Peyer's patch (tissue), 4 donors: ENCODE results near the gene CRACR2B. TPM values are rescaled to one million over a fixed set of nuclear protein-coding genes. Genes with fewer than 3 reads are reported as not detected.

ENCODE experiments used
- DNase-seq, 3 donors: peaks; one replicate each; pipeline ENCODE4 v3.0.0-alpha.2; 2017 to 2019
- H3K27ac ChIP-seq, 4 donors: fragments of 200-600 bp; sonication (generic); one replicate each; pipeline ENCODE4 v1.5.1; 2016 to 2019
- H3K27me3 ChIP-seq, 2 donors: fragments of 200-600 bp; sonication (generic); one replicate each; pipeline ENCODE4 v1.5.1; 2019
- H3K36me3 ChIP-seq, 3 donors: fragments of 200-600 bp; sonication (generic); one replicate each; pipeline ENCODE4 v1.5.1; 2016 to 2019
- H3K4me1 ChIP-seq, 4 donors: fragments of 200-600 bp; sonication (generic); one replicate each; pipeline ENCODE4 v1.5.1; 2016 to 2019
- H3K4me3 ChIP-seq, 4 donors: fragments of 200-600 bp; sonication (generic); 1 replicate in 3 of 4; 2 replicates in 1 of 4; pipeline ENCODE4 v1.5.1; 2016 to 2019; ENCODE audit warnings: mild to moderate bottlenecking in 1 of 4
- H3K9me3 ChIP-seq, 4 donors: fragments of 200-600 bp; sonication (generic); one replicate each; pipeline ENCODE4 v1.5.1; 2016 to 2019; ENCODE audit warnings: mild to moderate bottlenecking in 1 of 4
- POLR2A ChIP-seq, 2 donors: fragments of 450-650 bp; IDR thresholded peaks; one replicate each; pipeline ENCODE4 v1.5.1; 2017; ENCODE audit warnings: antibody characterized with exemption in 2 of 2, mild to moderate bottlenecking in 2 of 2, moderate library complexity in 2 of 2
- total RNA-seq, 4 donors: library from RNA; depleted of rRNA; stranded (reverse); fragments of >200 nt; gene quantifications; one replicate each; pipeline ENCODE4 v1.1.0, GENCODE V29; 2016
- TF ChIP-seq, protein P1 (sequence below), 6 experiments: fragments of 450-650 bp in 4 of 6; fragments of 200-600 bp in 2 of 6; sonication (generic) in 1 of 6; IDR thresholded peaks; one replicate each; pipeline ENCODE4 v1.5.1; 2017 to 2019; ENCODE audit warnings: antibody characterized with exemption in 6 of 6, mild to moderate bottlenecking in 3 of 6, moderate library complexity in 1 of 6

The CRACR2B gene
- total RNA-seq, 4 donors from 2014 or later: 44.0 to 175 (median 110) TPM

DNA sequence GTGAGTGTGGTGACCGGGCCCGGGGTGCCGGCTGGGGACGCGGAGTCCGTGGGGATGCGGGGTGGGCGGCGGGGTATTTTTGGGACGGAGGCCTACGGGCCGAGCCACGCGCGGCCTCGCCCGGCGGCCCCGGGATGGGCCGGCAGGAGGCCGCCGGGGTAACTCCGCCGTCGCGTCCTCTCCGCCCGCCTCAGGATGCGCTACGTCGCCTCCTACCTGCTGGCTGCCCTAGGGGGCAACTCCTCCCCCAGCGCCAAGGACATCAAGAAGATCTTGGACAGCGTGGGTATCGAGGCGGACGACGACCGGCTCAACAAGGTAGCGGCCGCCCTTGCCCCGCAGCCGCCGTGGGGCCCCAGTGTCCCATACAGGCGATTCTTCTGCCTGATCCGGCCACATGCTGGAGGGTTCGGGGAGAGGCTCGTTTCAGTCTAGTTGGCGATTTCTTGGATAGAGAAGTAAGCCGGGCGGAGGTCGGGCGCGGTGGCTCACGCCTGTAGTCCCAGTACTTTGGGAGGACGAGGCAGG lies 17.6 kb upstream of the CRACR2B start:
- no peaks in the 10 kb centered on the region for H3K9me3 ChIP-seq
- peak overlapping the region; percentile 71 to 97 (median 92) for H3K4me3 ChIP-seq
- peaks cover 0 to 26% (median 0%) of the 10 kb centered on the region in 3 donors for H3K36me3 ChIP-seq
- H3K27me3 ChIP-seq: no peaks in the 10 kb centered on the region
- H3K27ac ChIP-seq: peak overlapping the region; percentile 96 to 99 (median 98)
- peaks cover 11 to 35% (median 15%) of the 10 kb centered on the region in 4 donors for H3K4me1 ChIP-seq
- peak in 1 of 3 donors; percentile 62 for DNase-seq
- TF ChIP-seq POLR2A (IDR thresholded peaks at IDR 0.05): peak in 1 of 2 donors; percentile 76
- TF ChIP-seq, protein P1, sequence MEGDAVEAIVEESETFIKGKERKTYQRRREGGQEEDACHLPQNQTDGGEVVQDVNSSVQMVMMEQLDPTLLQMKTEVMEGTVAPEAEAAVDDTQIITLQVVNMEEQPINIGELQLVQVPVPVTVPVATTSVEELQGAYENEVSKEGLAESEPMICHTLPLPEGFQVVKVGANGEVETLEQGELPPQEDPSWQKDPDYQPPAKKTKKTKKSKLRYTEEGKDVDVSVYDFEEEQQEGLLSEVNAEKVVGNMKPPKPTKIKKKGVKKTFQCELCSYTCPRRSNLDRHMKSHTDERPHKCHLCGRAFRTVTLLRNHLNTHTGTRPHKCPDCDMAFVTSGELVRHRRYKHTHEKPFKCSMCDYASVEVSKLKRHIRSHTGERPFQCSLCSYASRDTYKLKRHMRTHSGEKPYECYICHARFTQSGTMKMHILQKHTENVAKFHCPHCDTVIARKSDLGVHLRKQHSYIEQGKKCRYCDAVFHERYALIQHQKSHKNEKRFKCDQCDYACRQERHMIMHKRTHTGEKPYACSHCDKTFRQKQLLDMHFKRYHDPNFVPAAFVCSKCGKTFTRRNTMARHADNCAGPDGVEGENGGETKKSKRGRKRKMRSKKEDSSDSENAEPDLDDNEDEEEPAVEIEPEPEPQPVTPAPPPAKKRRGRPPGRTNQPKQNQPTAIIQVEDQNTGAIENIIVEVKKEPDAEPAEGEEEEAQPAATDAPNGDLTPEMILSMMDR (IDR thresholded peaks at IDR 0.05): peak in 1 of 6 experiments; percentile 35

DNA sequence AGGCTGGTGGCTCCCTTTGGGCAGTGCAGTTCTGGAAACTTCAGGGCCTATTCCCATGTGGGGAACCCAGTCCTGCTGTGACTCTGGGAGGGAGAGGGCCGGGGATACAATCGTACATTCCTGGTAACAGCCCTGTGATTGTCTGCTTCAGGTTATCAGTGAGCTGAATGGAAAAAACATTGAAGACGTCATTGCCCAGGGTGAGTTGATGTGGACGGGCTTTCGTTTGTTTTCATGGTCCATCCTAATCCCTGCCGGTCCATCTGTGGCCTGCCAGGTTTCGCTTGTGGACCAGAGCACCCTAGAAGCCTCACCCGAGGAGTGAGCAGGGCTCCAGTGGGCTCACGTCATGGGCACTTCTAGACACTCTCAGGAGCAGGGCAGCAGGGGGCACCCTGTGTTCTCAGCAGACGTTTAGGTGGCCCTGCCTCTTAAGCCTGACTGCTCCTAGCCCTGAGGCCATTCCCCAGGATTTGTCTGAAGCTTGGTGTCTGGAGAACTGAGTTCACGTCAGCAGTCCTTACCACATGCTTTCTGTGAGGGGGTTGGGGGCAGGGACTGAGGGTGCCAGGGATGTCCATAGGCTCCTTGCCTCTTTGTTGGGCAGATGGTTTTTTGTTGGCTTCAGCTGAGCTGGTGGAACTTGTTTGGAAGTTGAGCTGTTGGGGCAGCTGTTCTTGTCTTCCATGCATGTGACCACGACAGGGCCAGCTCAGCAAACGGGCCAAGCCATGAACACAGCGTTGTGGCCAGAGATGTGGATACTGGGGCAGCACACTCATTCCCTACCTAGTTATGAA lies 16.1 kb upstream of the CRACR2B start:
- DNase-seq: no peak
- peak overlapping the region in 1 of 4 donors; percentile 28 for H3K4me3 ChIP-seq
- no peaks in the 10 kb centered on the region for H3K27me3 ChIP-seq
- peaks cover 11 to 28% (median 15%) of the 10 kb centered on the region in 4 donors for H3K4me1 ChIP-seq
- TF ChIP-seq, protein P1 (IDR thresholded peaks at IDR 0.05): peak in 1 of 6 experiments; percentile 21
- TF ChIP-seq POLR2A (IDR thresholded peaks at IDR 0.05): no peak
- no peaks in the 10 kb centered on the region for H3K9me3 ChIP-seq
- peak overlapping the region in 2 of 4 donors; percentile 11 to 19 for H3K27ac ChIP-seq
- H3K36me3 ChIP-seq: peaks cover 0 to 26% (median 0%) of the 10 kb centered on the region in 3 donors

DNA sequence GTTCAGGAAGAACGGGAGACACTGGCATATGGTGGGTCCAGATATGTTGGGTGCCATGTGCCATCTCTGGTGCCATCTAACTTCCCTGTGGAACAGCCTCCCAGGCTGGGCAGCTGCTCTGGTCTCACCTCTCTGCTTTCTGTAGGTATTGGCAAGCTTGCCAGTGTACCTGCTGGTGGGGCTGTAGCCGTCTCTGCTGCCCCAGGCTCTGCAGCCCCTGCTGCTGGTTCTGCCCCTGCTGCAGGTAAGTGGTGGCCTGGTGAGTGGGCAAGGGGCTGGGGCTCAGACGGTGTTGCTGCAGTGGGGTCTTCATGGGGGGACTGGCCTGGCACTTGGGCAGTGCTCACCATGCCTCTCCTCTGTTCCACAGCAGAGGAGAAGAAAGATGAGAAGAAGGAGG lies 15.3 kb upstream of the CRACR2B start:
- DNase-seq: no peak

DNA sequence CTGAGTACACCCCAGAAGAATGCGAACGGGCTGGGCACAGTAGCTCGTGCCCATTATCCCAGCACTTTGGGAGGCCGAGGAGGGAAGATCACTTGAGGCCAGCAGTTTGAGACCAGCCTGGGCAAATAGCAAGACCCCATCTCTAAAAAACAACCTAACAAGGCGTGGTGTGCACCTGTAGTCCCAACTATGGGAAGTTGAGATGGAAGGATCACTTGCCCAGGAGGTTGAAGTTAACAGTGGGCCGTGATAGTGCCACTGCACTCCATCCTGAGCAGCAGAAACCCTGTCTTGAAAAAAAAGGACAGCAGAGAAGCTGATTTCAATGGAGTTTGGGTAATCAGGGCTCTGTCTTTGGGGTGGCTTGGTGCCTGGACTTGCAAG lies 14.7 kb upstream of the CRACR2B start:
- TF ChIP-seq, protein P1 (IDR thresholded peaks at IDR 0.05): no peak
- no peak for TF ChIP-seq POLR2A (IDR thresholded peaks at IDR 0.05)
- peaks cover 0 to 26% (median 0%) of the 10 kb centered on the region in 3 donors for H3K36me3 ChIP-seq
- H3K27ac ChIP-seq: no peak overlapping the region
- peaks cover 11 to 21% (median 15%) of the 10 kb centered on the region in 4 donors for H3K4me1 ChIP-seq
- no peak overlapping the region for H3K4me3 ChIP-seq
- DNase-seq: no peak
- H3K9me3 ChIP-seq: no peaks in the 10 kb centered on the region
- no peaks in the 10 kb centered on the region for H3K27me3 ChIP-seq

More for the DNA sequence above, 15.3 kb upstream of the CRACR2B start:
- H3K27ac ChIP-seq: no peak overlapping the region
- H3K4me1 ChIP-seq: peaks cover 11 to 27% (median 15%) of the 10 kb centered on the region in 4 donors
- H3K9me3 ChIP-seq: no peaks in the 10 kb centered on the region
- TF ChIP-seq, protein P1 (IDR thresholded peaks at IDR 0.05): no peak
- TF ChIP-seq POLR2A (IDR thresholded peaks at IDR 0.05): no peak
- peaks cover 0 to 26% (median 0%) of the 10 kb centered on the region in 3 donors for H3K36me3 ChIP-seq
- no peaks in the 10 kb centered on the region for H3K27me3 ChIP-seq
- H3K4me3 ChIP-seq: no peak overlapping the region

DNA sequence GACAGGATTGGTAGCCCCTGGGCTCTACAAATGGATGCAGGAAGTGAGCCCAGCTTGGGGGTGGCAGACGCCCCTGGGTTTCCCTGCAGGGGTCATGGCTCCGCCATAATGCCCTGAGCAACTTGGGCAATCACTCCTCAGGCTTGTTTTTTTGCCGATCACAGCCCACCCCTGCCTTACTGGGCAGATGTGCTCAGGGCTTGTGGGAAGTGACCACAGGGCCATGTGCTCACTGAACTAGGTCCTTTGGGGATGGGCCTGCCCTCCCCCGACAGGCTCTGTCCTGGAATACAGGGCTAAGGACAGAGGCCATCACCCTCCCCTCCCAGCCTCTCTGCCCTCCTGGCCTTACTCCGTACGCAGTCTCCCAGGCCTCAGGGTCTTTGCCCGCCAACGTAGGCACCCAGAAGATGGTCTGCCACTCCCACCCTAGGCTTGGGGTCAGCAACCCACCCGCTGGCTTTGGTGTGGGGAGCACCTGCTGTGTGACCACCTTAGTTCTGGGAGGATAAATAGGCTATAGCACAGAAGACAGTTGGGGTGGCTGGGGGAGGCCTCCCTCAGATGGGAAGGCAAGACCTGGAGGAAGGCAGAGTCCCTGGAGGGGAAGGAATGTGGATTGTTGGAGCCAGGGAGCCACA lies 14.1 kb upstream of the CRACR2B start:
- H3K27ac ChIP-seq: no peak overlapping the region
- H3K9me3 ChIP-seq: no peaks in the 10 kb centered on the region
- no peak overlapping the region for H3K4me3 ChIP-seq
- TF ChIP-seq, protein P1 (IDR thresholded peaks at IDR 0.05): no peak
- no peak for TF ChIP-seq POLR2A (IDR thresholded peaks at IDR 0.05)
- peaks cover 7 to 17% (median 11%) of the 10 kb centered on the region in 4 donors for H3K4me1 ChIP-seq
- H3K36me3 ChIP-seq: peaks cover 0 to 26% (median 0%) of the 10 kb centered on the region in 3 donors
- no peaks in the 10 kb centered on the region for H3K27me3 ChIP-seq
- DNase-seq: no peak
